ENCODE measurements around the gene TMEM272. TPM values are rescaled to one million over a fixed set of nuclear protein-coding genes. Genes with fewer than 3 reads are reported as not detected.

TMEM272 gene, protein sequence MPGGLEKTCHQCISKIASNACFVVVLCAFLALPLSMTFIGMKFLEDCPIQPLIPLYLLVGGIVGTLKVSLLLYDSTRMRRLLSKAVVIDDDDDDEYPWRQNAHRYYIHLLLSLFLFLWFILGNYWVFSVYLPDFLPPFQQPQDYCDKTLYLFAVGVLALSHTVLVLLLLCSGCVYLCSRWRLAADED
- total RNA-seq (2022; extraction: Qiagen RNA extraction), result not detected in 5 replicates

DNA sequence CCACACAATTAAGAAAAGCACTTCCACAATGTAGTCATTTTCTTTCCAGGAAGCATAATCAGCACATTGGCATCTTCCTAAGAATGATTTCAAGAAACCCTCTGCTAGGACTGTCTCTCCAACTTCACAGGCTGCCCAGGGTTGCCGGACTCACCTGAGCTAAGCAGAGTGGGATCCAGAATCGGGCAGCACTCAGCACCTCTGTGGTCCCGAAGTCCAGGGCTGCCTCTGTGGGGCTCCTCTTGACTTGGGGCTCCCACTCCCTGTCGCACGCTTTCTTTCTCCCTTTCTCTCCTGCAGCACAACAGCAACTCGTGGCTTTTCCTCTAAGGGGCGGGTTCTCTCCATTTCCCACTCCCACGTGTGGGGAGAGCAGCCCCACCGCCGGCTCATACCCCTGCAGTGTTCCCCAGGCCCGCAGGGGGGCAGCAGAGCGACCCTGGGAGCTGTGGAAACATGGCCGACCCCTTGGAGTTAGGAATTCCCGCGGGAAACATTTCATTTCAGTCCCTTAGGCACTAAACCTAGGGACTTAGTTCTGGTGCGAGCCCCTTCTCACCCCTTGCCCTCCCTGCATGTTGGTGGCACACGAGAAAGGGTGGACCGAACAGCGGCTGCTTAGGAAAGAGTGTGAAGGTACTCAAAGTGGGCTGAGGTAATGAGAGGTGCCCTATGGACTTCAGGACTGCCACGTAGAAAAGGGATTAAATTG, at the start of gene TMEM272:
TSS of gene TMEM272 (minus strand) at position 316 of the 712 bp plus-strand sequence. CDS start 6,647 bp downstream, outside the sequence.

DNA sequence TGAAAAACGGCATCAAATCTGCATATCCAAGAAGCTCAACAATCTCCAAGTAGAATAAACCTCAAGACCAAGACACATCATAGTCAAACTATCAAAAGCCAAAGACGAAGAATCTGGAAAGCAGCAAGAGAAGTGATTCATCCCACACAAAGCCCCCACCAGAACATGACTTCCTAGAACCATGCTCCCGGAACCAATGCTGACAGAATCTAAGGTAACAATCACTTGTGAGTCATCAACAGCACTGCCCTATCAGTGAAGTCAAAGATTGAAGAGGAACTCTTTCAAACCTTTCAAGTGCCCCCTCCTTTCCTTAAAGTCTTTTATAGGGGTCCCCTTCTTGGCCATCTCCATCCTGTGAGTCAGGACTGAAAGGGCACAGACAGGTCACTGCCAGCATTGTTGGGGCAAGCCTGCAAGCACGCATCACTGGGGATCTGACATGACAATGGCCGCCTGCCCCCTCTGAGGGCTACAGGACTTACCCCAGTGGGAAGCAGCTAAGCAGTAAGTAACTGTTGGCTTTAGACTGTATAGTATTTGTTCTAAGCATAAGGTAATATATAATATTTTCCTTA, 16.8 kb upstream of the TMEM272 start, which contains the start of gene CCDC70:
TSS of gene CCDC70 (plus strand) at position 247 of the 578 bp plus-strand sequence. CDS start 3,443 bp downstream, outside the sequence.

GRCh38 chr13:51803422-51804294, 41.3 kb downstream of the TMEM272 start, which contains the start of gene DHRS12:
TSS of gene DHRS12 (minus strand) at chr13:51804163. CDS start at chr13:51799659, 4,504 bp downstream.

Other genes with a start within 250 kb of the TMEM272 start
- 4.6 to 5.4 TPM (median 4.9 TPM) in 5 replicates for gene DHRS12, start 41.0 kb downstream of the TMEM272 start, total RNA-seq (2022; extraction: Qiagen RNA extraction)
- not detected in 5 replicates for gene CCDC70, start 16.8 kb upstream of the TMEM272 start, total RNA-seq (2022; extraction: Qiagen RNA extraction)
- 1.9 to 2.7 TPM (median 2.5 TPM) in 5 replicates for gene ATP7B, start 166.3 kb upstream of the TMEM272 start, total RNA-seq (2022; extraction: Qiagen RNA extraction)
- gene ALG11, start 167.2 kb upstream of the TMEM272 start, total RNA-seq (2022; extraction: Qiagen RNA extraction), result 6.4 to 8.5 TPM (median 7.8 TPM) in 5 replicates
- gene UTP14C, start 179.5 kb upstream of the TMEM272 start, total RNA-seq (2022; extraction: Qiagen RNA extraction), result 5.5 to 6.8 TPM (median 6.5 TPM) in 5 replicates

Data from A549 treated with Mapracorat at 1 μM for 4 hours (cell line).